Stimulated activated memory B cell treated with anti-CD40 and anti-IgM and Interleukin-4, amounts not matched to agents 10 μg/mL and 1 μg/mL and 100 μg/mL, for 72 hours (primary cell): Measurements from ENCODE around the gene RRP9.

Experiments
- ATAC-seq: fragments of 150-1000 bp; cut with Tn5 transposase; 2 replicates; pipeline ENCODE4 v1.10.0; 2021
- H3K27ac Mint-ChIP-seq: one replicate; pipeline ENCODE4 v1.8.0; 2022; ENCODE audit warnings: mild to moderate bottlenecking, mixed read lengths
- H3K27me3 Mint-ChIP-seq: one replicate; pipeline ENCODE4 v1.8.0; 2022; ENCODE audit warnings: mixed read lengths
- H3K36me3 Mint-ChIP-seq: one replicate; pipeline ENCODE4 v1.8.0; 2022; ENCODE audit warnings: mixed read lengths
- H3K4me1 Mint-ChIP-seq: one replicate; pipeline ENCODE4 v1.8.0; 2022; ENCODE audit warnings: mixed read lengths
- H3K4me3 Mint-ChIP-seq: one replicate; pipeline ENCODE4 v1.8.0; 2022; ENCODE audit warnings: mild to moderate bottlenecking, moderate library complexity, mixed read lengths
- H3K9me3 Mint-ChIP-seq: one replicate; pipeline ENCODE4 v1.8.0; 2022; ENCODE audit warnings: mixed read lengths

RRP9 gene

DNA sequence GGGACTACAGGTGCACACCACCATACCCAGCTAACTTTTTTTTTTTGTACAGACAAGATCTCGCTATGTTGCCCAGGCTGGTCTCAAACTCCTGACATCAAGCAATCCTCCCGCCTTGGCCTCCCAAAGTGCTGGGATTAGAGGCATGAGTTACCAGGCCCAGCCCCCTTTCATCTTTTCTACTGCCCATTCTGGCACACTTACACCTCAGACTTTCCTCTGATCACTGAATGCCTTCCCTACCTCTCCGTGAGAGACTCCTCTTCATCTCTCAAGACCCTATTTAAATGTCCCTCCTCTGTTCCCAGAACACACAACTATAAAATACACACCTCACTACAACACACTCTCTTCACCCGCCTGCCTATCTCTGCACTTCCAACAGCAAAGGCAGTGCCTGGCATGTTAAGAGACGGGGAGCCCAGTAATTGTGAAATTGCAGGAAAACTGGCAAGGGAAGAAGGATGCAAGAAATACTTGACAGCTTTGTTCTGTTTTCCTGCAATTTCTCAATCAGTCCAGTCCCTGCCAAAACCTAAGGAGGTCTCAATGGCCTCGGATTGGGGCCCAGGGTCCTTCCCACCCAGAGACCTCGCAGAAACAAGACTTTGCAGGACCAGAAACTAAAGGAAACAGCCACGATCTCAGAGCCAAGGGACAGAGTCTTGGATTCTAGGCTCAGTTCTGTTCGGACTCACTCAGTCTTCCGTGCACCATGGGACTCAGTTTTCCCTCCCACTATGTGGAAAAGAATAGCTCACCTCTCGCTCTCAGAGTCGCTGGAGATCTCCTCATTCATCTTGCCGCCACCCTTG lies 849 bp downstream of the RRP9 start:
- Mint-ChIP-seq H3K36me3 (peaks cover 50% of the 10 kb centered on the region), H3K4me3 (peak overlapping the region; percentile 91), H3K9me3 (no peaks in the 10 kb centered on the region), H3K4me1 (peaks cover 42% of the 10 kb centered on the region), H3K27me3 (no peaks in the 10 kb centered on the region), H3K27ac (peak overlapping the region; percentile 88)
- ATAC-seq: no peak

DNA sequence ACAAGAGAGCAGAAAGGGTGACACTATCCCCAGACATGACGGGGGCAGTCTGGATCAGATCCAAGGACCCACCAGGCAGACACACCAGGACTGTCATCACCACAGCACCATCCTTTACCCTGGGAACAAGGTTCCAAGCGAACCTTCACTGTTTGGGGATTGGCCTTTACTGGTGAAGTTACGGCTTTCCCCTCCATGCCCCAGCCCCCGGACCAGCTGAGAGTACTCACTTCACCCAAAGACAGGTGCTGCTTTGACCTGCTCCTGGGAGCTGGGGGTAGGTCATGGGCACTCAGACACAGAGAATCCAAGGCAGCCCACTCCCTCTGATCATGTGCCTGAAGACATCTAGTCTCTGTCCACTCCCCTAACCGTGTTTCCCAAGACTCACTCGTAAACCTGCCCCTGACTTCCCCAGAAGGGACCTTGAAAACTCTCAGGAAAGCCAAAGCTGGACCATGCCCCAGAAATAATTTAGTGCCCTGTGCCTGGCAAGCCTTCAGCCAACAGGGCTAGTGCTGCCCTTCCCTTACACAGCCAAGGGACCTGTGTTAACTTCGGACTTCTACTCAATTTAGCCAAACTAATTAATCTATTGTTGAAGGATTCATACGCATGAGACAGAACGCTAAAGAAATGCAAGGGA lies 2.8 kb downstream of the RRP9 start:
- Mint-ChIP-seq H3K4me1 (peaks cover 42% of the 10 kb centered on the region), H3K36me3 (peaks cover 54% of the 10 kb centered on the region)

DNA sequence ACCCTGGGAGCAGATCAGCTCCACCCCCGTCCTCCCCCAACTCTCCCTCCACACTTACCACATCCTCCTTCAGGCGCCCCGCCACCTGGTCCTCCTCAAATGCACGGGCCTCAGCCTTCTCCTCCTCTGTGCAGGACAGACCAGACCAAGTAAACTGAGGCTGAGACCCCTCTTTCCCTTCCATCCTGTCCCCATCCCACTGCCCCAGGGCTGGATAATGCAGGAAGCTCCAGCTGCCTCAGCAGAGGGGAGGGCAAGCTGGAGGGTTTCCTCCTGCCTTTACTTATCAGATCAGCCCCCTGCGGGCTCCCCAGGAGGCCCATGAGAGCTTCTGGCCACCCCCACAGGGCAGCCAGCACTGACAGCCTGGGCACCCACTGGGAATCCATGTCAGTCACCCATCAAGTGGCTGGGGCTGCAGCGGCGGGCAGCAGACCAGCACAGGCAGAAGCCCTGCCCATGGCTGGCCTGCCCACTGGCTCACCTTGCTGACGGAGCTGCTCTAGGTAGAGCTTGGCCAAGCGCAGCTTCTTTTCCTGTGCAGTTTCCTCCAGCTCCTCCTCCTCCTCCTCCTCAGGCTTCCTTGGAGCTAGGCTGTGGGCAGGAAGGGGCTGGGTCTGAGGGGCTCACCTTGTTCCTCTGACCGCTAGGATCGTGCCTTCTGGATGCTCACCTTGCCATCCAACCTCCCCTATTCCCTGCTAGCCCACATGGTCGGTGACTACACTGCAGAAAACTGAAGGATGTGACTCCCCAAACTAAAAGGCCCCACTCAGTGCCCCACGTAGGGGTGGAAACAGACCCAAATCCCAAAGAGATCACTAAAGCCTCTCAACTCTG lies 3.9 kb downstream of the RRP9 start:
- no peak for ATAC-seq

More for the DNA sequence above, 2.8 kb downstream of the RRP9 start:
- Mint-ChIP-seq H3K9me3 (no peaks in the 10 kb centered on the region), H3K27ac (peak overlapping the region; percentile 11), H3K27me3 (no peaks in the 10 kb centered on the region), H3K4me3 (peak overlapping the region; percentile 34)
- no peak for ATAC-seq

DNA sequence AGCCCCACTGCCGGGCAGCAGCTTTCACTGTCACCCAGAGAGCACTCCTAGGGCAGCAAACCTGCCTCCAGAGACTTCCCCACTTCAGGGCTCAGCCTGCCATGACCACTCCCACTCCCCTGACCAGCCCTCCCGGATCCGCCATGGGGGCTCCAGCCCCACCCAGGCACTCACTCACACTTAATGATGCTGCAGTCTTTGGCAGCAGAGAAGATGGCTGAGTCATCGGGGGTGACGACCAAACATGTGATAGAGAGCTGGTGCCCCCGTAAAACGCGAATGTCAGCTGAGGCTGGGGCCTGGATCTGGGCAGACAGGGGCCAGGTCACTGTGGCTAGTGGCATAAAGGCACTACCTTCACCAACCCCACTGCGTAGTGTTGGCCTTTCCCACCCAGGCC lies 4.7 kb downstream of the RRP9 start:
- peaks cover 69% of the 10 kb centered on the region for H3K36me3 Mint-ChIP-seq
- no peak overlapping the region for H3K4me3 Mint-ChIP-seq
- H3K27me3 Mint-ChIP-seq: no peaks in the 10 kb centered on the region
- ATAC-seq: no peak
- peaks cover 30% of the 10 kb centered on the region for H3K4me1 Mint-ChIP-seq
- H3K27ac Mint-ChIP-seq: peak overlapping the region; percentile 11
- H3K9me3 Mint-ChIP-seq: no peaks in the 10 kb centered on the region

More for the DNA sequence above, 3.9 kb downstream of the RRP9 start:
- H3K27me3 Mint-ChIP-seq: no peaks in the 10 kb centered on the region
- H3K27ac Mint-ChIP-seq: peak overlapping the region; percentile 11
- no peaks in the 10 kb centered on the region for H3K9me3 Mint-ChIP-seq
- peaks cover 38% of the 10 kb centered on the region for H3K4me1 Mint-ChIP-seq
- peaks cover 65% of the 10 kb centered on the region for H3K36me3 Mint-ChIP-seq
- no peak overlapping the region for H3K4me3 Mint-ChIP-seq

DNA sequence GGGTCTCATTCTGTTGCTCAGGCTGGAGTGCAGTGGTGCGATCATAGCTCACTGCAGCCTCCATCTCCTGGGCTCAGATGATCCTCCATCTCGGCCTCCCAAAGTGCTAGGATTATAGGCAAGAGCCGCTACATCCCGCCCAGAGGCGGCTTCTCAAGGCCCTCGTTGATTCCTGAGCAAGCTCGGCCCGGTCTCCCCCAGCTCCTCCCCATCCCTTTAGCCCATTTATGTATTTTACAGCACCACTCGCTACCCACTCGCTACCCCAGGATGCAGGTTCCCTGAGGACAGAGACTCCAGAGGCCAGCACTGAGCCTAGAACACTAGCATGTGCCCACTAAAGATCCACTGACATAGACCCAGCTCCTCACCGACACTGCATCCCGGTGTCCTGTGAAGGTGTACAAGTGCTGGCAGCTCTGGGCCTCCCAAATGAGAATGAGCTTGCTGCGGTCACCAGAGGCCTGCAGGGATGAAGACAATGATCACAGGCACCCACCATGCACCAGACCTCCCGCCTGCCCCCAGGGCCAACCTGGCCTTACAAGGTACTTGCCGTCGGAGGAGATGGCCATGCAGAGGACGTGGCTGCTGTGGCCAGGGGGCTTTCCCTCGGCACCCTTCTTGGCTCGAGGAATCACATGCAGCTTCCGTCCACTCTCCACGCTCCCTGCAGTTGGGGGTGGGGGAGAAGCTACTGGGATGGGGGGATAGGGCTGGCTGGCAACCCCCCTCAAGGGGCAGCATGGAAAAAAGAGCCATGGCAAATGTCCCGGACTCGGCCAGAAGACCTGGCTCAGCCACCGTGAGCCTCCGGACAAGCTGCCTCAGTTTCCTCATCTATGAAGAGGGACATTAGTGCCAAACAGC lies 5.6 kb downstream of the RRP9 start:
- Mint-ChIP-seq H3K9me3 (no peaks in the 10 kb centered on the region), H3K27ac (no peak overlapping the region), H3K4me3 (no peak overlapping the region), H3K36me3 (peaks cover 78% of the 10 kb centered on the region), H3K27me3 (no peaks in the 10 kb centered on the region), H3K4me1 (peaks cover 24% of the 10 kb centered on the region)
- no peak for ATAC-seq

DNA sequence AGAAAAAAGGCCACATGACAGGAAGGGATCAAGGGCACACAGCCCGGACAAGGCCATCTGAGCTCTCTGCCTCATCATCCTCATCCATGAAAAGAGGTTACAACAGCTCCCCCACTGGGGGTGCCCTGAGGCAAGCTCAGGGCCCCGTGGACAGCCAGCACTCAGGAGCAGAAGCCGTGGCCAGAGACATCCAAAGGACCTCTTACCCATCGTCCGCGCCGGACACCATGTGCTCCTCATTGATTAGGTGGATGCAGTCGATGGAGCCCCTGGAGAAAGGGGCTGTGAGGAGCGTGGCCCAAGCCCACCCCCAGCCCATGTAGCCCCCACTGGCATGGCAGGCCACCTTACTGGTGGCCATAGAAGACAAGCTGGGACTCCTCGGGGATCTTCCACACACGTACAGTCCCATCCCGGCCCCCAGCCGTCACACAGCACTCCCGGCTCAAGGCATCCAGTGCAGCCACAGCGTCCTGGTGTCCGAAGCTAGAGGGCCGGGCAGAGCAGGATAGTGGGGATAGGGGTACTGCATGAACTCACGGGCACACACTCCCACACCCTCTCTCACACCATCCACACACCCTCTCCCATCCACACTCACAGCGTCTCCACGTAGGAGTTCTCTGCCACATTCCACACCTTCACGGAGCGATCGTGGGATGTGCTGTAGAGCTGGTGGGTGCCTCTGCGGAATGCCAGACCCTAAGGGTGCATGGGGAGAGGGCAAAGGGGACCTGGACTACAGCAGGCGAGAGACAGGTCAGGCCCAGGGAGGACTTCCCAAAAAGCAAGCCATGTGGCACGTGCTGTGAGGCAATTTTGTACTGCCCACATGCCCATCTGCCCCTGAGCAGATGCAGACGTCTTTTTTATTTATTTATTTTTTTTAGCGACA lies 6.5 kb downstream of the RRP9 start:
- peaks cover 15% of the 10 kb centered on the region for H3K4me1 Mint-ChIP-seq
- no peak for ATAC-seq
- H3K4me3 Mint-ChIP-seq: no peak overlapping the region
- no peaks in the 10 kb centered on the region for H3K9me3 Mint-ChIP-seq
- no peak overlapping the region for H3K27ac Mint-ChIP-seq
- no peaks in the 10 kb centered on the region for H3K27me3 Mint-ChIP-seq
- peaks cover 78% of the 10 kb centered on the region for H3K36me3 Mint-ChIP-seq

DNA sequence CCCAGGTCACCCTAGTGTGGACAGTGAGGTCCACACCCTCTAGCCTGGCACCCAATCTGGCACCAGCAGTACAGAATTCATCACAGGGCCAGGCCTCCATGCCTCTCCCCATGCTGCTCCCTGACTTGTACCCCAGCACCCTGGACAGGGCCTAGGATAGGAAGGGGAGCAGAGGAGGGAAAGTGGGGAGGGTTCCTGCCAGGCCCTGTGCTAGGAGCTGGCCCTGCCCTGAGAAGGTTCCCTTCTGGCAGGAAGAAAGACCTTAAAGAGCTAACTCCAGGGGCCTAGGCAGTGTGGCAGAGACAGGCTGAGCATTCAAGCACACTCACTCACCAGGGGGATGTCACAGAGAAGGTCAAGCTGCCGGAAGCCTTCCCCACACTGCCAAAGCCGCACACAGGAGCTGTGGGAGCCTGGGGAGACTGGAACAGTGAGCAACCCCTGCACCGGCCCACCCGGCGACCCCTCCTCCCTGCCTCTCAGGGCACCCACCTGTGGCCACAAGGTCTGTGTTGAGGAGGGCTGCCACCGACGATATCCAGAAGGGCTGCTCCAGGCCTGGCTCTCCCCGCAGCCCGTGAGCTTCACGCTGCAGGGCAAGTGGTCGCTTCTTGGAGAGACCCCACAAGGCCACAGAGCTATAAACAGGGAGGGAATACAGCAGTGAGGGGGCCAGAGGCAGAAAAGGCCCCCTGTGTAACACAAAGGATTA lies 7.4 kb downstream of the RRP9 start:
- Mint-ChIP-seq H3K36me3 (peaks cover 76% of the 10 kb centered on the region), H3K27me3 (no peaks in the 10 kb centered on the region), H3K4me3 (no peak overlapping the region), H3K27ac (no peak overlapping the region), H3K9me3 (no peaks in the 10 kb centered on the region), H3K4me1 (peaks cover 5% of the 10 kb centered on the region)
- ATAC-seq: no peak

DNA sequence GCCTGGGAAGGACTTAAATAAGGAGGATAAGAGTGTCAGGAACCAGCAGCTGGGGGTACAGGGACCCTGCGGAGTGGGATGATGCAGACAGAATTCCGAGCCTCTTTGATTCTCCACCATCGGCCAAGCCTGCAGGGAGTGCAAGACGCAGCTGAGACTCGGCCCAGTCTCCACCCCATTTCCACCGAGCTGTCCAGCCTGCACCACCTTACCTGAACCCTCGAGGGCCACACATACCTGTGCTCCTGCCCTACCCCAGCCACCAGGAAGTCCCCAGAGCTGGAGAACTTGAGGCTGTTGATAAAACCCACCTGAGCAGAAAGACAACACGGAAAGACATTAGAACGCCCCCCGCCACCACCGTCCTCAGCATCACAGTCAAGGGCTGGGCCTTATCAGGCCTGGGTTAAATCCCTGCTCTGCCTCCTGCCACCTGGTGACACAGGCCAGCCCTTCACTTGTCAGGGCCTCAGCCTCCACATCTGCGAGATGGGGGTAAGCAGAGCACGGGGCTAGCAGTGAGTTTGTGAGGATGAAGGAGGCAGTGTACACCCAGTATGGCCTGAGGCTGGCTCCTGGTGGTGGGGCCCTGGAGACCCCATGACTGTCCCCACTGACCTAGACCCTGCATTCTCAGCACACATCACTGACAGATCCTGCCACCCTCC lies 8.1 kb downstream of the RRP9 start:
- H3K36me3 Mint-ChIP-seq: peaks cover 71% of the 10 kb centered on the region
- H3K27me3 Mint-ChIP-seq: no peaks in the 10 kb centered on the region
- no peak for ATAC-seq
- no peaks in the 10 kb centered on the region for H3K9me3 Mint-ChIP-seq
- no peak overlapping the region for H3K4me3 Mint-ChIP-seq
- no peak overlapping the region for H3K27ac Mint-ChIP-seq
- H3K4me1 Mint-ChIP-seq: no peaks in the 10 kb centered on the region

DNA sequence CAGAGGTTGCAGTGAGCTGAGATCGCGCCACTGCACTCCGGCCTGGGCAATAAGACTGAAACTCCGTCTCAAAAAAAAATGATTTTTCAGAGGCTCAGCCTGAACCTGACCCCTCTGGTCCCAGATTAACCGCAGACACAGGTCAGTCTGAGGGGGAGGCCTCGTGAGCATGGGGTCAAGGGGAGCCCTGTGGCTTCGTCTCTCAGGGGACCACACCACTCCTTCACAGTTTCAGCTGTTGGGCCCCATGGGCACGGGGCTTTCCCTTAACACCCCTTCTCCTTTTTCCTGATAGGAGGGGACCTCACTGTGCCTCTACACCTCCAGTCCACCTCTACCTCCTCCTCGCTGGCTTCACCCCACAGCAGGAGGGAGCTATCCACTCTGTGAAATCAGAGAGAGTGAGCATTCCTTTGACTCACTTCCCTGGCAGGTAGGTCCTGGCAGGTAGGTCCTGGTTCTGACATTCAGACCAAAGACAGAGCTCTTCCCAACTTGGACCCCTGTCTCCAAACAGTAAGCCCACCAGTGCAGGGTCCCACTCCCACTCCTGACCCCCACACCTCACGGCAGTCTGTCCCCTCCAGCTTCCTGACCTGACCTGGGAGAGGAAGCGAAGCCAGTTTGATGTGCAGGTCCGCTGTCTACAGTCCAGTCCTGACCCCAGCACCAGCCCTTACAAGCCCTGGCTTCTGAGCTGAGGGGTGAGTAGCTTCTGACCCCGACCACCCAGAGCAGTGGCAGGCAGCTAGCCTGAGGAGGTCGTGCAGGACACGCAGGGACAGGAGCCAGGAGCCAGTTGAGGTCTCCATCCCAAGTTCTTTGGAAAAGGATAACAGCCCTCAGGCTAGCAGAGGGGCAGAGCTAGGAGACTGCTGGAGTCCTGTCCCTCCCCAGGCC lies 9.0 kb downstream of the RRP9 start:
- H3K4me3 Mint-ChIP-seq: no peak overlapping the region
- peaks cover 62% of the 10 kb centered on the region for H3K36me3 Mint-ChIP-seq
- no peaks in the 10 kb centered on the region for H3K4me1 Mint-ChIP-seq
- H3K9me3 Mint-ChIP-seq: no peaks in the 10 kb centered on the region
- H3K27ac Mint-ChIP-seq: no peak overlapping the region
- no peaks in the 10 kb centered on the region for H3K27me3 Mint-ChIP-seq
- ATAC-seq: peak; percentile 18

DNA sequence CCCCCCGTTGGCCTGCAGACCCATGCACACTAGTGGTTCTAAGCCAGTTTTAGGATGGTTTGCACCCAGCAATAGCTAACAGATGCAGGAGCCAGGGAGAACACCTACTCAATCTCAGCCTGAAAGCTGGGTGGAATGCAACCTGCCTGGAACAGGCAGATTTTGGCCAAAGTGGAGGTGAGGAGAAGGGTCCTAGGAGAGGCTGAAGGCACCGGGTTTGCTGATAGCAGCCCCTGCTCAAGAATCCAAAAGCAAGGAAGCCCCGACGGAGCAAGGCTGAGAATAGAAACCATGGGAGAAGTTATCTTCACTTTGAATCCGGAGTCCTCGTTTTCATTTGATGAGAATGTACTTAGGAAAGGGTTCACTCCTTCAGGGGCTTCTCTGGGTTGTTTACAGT lies 9.9 kb downstream of the RRP9 start:
- peaks cover 53% of the 10 kb centered on the region for H3K36me3 Mint-ChIP-seq
- H3K27ac Mint-ChIP-seq: no peak overlapping the region

DNA sequence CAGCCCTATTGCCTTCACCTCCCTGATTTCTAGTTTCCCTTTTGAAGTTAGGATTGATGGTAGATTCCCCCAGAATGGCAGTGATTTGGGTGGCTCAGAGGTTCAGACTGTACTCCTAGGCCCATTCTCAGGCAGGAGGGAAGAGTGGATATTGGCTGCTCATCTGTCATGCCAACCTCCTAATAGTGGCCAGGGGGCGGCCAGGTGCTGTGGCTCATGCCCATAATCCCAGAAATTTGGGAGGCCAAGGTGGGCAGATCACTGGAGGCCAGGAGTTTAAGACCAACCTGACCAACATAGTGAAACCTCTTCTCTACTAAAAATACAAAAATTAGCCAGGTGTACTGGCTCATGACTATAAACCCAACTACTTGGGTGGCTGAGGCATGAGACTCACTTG lies 11.3 kb downstream of the RRP9 start:
- Mint-ChIP-seq H3K4me3 (no peak overlapping the region), H3K27ac (no peak overlapping the region), H3K36me3 (peaks cover 40% of the 10 kb centered on the region), H3K27me3 (no peaks in the 10 kb centered on the region), H3K4me1 (no peaks in the 10 kb centered on the region), H3K9me3 (no peaks in the 10 kb centered on the region)
- ATAC-seq: no peak

More for the DNA sequence above, 9.9 kb downstream of the RRP9 start:
- no peaks in the 10 kb centered on the region for H3K4me1 Mint-ChIP-seq
- H3K4me3 Mint-ChIP-seq: no peak overlapping the region
- no peaks in the 10 kb centered on the region for H3K9me3 Mint-ChIP-seq
- ATAC-seq: no peak
- H3K27me3 Mint-ChIP-seq: no peaks in the 10 kb centered on the region

DNA sequence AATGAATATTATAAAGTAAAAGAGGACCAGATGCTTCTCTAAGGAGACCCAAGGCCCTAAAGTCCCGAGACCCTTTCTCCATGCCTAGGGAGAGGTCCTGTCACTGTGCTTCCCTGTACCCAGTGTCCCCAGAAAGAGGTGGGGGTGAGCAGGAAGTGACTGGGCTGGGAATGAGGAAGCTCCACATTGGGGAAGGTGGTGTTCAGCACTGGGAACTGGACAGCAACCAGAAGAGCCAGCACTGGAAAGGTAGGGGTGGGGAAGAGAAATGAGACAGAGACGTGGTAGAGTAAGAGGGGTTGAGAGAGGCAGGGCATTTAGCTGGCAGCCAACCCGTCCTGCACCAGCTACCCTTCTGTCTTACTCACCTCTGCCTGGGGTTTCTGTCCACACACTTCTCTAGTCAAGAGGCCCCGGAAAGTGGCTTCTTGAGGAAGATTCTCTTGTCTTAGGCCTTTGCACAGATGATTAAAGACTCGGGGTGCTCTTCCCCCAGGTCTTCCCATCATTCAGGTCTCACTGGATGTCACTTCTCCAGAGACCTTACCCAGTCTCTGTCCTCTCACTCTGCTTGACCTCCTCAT lies 12.2 kb downstream of the RRP9 start:
- H3K36me3 Mint-ChIP-seq: peaks cover 30% of the 10 kb centered on the region
- no peaks in the 10 kb centered on the region for H3K9me3 Mint-ChIP-seq
- H3K27me3 Mint-ChIP-seq: no peaks in the 10 kb centered on the region
- H3K4me1 Mint-ChIP-seq: no peaks in the 10 kb centered on the region
- H3K4me3 Mint-ChIP-seq: no peak overlapping the region
- H3K27ac Mint-ChIP-seq: no peak overlapping the region
- ATAC-seq: no peak
